Measurements from ENCODE around the gene DAAM2.

The DAAM2 gene

DNA sequence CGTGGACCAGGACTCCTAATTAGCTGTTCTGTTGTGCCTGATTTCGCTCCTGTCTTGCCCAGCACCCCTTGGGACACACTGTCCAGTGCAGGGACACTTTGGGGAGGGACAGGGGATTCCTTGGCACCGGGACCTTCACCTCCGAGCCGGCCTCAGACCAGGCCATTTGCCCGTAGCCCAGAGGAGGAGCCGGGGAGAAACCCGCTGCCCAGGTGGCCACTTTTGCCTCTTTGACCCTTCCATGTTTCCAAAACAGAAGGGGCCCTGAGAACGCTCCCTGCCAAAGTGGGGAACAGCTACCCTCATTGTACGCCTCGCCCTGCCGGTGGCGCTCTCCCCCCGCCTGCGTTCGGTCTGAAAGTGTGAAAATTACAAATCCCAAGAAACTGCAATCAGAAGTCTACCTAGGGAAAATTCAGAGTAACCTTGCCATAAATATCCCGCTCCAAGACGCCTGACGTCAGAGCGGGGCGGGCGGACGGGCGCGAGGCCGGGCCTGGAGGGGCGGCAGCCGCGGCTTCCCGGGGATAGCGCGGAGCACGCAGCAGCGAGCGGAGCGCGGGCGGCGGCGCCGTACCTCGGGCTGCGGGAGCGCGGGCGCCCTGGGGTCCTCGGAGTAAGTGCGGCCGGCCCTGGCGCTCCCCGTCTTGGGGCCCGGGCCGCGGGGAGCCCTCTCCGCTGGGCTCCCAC is at the start of gene DAAM2:
DAAM2 (plus strand) TSS at position 527 of the 690 bp plus-strand sequence. CDS start 63,927 bp downstream, outside the sequence.
- peak; percentile 51 for DNase-seq (ENCODE audit: low spot score)

DNA sequence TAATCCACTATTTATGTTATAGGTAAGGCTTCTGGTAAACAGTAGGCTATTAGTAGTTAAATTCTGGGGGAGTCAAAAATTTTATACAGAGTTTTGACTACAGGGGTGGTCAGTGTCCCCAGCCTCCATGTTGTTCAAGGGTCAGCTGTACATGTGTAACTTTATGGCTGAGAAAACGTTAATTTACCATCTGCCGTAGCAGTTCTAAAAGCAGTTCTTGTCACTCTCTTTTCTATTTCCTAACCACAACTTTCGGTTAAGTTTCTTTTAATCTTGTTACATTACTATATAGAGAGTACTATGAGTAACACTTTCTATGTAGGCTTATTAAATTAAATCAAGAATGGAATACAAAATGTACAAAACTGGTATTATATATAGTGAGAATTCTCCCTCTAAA is 45.4 kb upstream of the DAAM2 start:
- DNase-seq (ENCODE audit: low spot score): no peak

DNA sequence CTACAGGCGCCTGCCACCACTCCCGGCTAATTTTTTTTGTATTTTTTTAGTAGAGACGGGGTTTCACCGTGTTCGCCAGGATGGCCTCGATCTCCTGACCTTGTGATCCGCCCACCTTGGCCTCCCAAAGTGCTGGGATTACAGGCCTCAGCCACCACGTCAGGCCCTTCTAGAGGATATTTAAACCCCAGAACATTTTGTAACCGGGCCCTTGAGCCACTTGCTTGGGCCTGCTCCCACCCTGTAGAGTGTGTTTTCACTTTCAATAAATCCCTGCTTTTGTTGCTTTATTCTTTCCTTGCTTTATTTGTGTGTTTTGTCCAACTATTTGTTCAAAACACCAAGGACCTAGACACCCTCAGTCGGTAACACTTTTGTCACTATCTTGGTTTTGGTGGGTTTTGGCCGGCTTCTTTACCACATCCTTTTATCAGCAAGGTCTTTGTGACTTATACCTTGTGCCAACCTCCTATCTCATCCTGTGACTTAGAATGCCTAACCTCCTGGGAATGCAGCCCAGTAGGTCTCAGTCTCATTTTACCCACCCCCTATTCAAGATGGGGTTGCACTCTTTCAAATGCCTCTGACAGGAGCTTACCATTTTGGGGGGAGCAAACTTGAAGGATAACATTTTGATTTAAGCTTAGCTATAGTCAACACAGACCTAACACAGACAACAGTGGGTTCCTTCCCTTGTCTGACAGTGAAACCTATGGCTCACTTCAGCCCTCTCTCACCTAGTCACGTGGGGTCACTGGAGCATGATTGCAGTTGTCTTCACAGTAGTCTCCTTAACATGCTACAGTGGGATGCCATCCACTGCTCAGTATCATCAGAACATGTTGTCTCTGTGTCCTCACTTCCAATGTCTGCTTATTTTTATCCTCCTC is 39.1 kb upstream of the DAAM2 start:
- DNase-seq (ENCODE audit: low spot score): no peak

DNA sequence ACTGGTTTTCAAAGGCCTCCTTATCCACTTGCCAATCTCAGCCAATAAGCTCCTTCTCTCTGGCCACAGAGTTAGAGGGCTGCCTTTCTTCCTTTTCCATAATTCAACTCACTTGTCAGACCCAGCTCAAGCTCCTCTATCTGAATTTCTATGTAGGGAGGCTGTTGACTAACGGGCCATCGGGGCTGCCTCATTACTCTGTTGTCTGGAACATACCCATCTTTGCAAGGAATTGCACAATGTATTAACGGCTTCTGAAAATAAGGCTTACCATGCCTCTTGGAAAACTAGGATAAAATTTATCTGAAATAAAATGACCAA is 38.5 kb upstream of the DAAM2 start:
- peak; percentile 25 for DNase-seq (ENCODE audit: low spot score)

DNA sequence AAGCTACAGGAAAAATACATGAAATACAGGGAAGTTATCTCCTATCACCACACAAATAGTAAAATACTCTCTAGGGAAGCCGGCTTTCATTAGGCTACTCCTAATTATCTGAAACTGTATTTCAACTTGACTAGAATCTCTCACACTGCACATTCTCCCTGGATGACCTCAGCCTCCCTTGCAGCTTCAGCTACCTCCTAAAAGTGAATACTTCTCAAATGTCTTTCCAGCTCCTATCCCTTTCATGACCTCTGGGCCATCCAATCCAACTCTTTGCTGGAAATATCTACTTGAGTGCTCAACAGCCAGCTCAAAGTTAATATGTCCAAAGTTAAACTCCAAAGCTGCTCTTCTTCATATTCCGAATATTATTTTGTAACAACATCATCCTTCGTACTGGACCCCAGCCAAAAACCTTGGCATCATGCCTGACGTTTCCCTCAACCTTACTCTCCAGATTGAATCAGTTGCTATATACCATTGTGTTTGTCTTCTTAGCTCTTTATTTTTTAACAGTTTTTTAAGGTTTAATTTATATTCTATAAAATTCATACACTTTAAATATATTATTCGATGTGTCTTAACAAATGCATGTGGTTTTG is 37.6 kb upstream of the DAAM2 start:
- no peak for DNase-seq (ENCODE audit: low spot score)

DNA sequence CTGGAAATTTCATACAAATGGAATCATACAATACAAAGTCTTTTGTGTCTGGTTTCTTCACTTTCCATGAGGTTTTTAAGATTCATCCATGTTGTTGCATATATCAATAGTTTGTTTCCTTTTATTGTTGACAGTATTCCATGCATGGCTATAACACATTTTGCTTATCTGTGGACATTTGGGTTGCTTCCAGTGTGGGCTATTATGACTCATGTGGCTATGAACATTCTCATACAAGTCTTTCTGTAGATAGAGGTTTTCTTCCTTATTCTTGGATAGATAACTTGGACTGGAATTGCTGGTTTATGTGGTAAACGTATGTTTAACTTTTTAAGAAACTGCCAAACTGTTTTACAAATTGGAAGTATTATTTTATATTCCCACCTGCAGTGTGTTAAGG is 36.9 kb upstream of the DAAM2 start:
- DNase-seq (ENCODE audit: low spot score): no peak

DNA sequence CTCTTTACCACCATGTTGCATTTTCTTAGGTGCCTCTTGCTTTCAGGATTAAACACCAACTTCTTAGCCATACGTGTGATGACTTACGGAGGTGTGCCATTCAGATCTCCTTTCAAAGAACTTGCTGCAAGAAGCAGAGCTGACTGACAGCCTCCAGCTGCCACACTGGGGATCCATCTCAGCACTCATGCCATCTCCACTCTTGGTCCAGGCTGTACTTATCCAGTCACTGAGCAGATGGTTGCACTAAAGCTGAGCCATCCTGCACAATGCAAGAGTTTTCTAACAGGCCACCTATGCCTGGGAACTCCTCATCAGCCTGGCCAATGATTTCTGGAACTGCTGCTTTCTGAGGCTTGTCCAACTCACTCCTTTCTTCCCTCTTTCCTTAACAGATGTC is 35.6 kb upstream of the DAAM2 start:
- DNase-seq (ENCODE audit: low spot score): no peak

DNA sequence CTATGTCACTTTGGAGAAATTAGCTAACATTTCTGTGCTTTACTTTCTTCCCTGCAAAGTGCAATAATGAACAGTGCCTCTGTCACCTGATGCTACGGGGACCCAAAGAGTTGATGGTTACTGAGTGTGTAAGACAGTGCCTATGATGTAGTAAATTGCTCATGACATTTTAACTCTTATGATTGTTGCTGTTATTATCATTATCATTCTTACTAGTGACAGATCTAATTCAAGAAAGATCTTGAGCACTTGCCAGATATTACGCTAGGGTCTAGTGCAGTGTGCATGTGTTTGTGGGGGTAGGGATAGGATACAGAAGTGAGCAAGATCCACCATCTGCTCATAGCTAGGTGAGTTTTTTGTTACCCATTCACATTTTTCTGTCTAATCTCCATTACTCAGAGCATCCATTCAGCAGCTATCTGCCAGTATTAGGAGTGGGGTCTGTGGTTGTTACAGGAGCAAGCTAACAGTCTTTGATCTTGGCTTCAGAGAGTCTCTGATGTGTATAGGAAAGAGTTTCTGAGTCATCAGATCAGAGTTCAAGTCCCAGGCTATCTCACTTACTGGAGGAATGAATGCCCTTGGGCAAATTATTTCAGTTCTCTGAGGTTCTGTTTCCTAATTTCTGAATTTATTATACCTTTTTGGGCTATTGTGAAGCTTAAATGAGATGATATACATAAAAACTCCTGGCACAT is 33.1 kb upstream of the DAAM2 start:
- DNase-seq (ENCODE audit: low spot score): no peak

DNA sequence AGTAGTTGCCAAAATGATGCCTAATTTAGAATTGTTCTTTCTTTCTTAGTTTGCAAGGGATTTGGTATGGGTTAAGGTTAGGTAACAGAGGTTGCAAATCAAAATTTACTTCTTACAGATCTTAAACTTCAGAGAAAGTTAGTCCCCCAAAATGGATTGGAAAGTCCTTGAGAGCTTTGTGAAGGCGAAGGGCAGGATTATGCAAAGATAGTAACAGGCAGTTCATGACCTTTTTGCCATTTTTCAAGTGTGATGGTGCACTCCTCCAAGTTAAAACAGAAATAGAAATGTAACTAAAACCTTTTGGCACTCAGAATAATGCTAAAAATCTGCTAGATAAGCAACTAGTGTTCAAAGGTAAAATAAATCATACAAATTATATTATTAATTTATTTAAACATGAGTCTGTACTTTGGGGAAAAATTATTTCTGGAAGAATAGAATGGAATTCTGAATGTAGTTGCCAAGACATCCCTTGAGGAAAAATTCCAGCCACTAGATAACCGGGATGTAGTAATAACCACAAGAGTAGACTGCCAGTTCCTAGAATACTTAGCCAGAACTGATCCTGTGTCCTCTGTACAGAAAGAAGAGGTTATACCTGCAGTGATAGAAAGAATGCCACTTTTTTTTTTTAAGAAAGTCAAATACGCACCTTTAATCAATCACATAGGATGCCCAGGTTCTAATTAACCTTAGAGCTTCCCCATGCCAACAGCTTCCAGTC is 31.8 kb upstream of the DAAM2 start:
- DNase-seq (ENCODE audit: low spot score): no peak

DNA sequence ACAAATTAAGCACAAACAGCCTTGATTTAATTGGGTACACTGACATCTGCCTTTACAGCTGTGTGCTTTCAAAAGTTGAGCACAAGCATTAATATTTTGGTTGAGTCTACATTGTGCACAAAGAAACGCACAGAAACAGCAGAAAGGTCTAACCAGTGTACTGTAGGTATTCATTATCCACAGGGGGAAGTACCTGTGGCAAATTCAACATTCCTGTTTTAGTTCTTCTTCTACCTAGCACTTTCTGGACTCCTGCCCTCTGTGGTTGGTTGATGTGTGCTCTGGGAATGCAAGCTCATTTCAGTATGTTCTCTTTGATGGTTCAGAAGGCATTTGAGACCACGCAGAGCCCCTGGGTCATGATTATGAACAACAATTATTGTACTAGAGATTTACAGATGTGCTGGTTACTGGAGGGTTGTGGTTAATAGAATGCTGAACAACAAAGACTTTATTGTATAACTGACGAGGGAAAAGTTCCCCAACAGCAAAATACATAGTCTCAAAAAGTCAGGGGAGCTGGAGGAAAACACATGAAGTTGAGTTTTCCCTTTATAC is 26.6 kb upstream of the DAAM2 start:
- DNase-seq (ENCODE audit: low spot score): peak; percentile 59

DNA sequence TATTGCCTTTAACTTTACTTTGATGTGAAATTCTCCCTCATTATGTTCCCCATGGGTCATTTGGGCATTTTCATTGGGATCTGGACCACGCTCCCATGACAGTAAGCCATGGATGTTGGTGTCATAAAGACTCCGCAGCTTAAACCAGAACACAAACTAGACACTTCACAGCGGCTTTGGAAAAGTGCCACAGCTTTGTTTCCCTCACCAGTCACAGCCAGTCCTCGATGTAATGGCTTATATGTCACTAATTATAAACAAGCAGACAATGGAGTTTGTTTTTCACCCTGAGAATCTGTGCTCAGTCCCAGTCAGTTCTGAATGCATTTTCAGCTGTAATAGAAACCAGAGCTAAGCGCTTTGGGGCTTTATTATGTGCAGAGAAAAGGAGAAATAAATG is 23.2 kb upstream of the DAAM2 start:
- peak; percentile 95 for DNase-seq (ENCODE audit: low spot score)

DNA sequence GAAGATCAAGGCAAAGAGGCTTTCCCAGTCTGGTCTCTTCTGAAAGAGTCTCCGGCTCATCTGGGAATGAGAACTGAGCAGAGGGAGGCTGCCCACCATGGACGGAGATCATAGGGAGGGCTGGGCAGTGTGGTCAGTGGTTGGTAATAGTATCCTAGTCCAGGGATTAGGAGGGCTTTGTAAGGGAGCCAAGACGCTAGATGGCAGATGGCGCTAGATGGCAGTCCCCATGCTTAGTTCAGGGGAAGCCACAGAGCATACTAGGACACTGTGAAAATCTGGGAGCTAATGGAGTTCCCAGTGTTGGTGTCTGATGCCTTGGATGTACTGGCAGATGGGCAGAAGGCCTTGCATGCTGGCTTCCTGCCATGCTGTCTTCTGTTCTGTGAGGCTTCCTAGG is 21.7 kb upstream of the DAAM2 start:
- DNase-seq (ENCODE audit: low spot score): peak; percentile 84

DNA sequence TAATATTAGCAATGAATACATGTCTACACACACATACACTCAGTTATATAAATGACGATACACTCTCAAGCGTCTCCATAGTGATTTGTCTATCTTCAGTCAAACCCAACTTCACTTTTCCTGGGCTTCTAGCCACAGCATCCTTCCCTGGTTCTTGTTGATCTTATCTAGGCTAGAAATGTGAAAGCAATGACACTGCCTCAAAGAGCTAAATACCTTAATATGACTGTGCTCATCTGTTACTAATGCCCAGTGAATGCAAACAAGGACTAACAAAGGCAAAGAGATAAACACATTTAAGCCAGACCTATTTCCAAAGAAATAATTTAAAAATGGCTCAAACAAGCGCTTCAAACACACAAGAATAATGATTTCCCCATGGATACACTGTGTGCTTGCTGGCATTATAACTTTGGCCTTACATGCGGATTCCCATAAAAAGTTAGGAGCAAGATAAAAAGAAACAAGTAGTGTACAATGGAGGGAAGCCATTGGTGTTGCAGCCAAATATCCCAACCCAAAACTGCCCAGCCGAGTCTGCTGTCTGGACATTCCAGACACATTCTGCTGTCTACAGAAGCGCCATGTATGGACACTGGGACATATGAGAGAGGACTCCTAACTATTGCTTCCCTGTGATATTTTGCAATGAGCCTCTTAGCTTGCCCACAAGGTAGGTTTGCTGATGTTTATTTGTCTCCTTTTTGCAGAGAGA is 19.5 kb upstream of the DAAM2 start:
- no peak for DNase-seq (ENCODE audit: low spot score)

DNA sequence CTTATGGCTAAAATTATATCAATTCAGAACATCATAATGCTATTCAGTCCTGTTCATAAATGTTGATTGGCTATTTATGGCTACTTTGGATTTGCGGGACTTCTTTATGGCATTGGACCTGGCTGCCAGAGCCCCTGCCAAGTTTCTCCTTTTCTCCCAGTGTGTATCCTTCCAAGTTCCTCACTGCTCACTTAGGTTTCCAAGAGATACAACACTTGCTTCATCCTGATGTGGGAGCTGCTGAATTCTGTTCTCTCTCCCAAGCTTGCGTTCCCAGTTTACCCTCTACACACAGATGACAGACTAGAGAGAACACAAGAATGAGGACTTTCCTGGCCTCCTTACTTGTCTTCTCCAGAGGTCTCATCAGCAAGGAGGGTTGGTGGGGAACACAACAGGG is 18.4 kb upstream of the DAAM2 start:
- DNase-seq (ENCODE audit: low spot score): peak; percentile 31

DNA sequence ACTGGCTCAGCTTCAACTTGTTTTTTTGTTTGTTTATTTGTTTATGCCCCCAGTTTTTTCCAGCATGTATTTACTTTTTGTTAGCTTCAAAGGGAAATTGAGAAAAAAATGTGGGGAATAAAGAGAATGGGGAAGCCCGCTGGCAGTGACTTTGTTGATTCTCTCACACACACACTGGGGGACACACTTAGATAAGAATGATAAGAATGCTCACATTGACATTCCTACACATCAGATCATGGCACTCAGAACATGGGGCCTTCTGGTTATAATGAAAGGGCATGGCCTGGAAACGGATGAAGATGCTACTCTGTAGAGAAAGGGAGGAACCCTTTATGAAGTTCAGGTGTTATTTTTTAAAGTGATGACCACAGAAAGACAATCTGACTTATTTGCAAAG is 15.6 kb upstream of the DAAM2 start:
- DNase-seq (ENCODE audit: low spot score): no peak

DNA sequence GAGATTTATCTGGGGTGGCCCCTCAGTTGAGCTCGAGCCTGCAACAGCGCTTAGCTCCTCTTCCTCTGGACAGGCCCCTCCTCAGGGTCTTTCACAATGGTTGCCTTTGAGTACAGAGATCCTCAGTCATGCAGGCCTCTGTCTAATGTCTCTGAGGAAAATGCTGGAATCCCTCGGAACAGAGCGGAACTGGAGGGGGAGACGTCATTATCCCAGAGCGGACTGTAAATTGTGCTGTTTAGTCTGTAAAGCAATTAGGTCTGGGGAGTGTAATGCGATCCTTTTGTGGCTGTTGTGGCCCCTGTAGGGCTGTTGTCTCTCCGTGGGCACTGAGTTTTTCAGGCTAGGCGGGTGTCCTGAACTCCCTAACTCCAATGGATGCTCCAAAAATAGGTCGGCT is 15.0 kb upstream of the DAAM2 start:
- peak; percentile 52 for DNase-seq (ENCODE audit: low spot score)

DNA sequence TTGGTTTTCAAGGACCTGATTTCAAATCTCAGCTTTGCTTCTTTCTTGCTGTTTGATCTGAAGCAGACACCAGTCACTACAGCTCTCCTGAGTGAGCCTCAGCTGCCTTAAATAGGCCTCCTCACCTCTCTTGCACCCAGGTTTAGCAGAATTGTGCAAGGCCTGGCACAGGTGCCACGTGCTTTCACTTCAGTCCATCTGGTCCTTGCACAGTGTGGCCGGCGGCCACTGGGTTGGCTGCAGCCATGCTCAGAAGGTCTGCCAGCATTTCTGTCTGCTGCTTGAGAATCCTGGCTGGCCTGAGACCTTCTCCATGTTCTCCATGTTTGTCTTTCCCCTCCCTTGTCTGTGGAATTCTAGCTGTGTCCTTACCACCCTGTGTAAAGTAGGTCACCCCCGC is 14.5 kb upstream of the DAAM2 start:
- peak; percentile 25 for DNase-seq (ENCODE audit: low spot score)

DNA sequence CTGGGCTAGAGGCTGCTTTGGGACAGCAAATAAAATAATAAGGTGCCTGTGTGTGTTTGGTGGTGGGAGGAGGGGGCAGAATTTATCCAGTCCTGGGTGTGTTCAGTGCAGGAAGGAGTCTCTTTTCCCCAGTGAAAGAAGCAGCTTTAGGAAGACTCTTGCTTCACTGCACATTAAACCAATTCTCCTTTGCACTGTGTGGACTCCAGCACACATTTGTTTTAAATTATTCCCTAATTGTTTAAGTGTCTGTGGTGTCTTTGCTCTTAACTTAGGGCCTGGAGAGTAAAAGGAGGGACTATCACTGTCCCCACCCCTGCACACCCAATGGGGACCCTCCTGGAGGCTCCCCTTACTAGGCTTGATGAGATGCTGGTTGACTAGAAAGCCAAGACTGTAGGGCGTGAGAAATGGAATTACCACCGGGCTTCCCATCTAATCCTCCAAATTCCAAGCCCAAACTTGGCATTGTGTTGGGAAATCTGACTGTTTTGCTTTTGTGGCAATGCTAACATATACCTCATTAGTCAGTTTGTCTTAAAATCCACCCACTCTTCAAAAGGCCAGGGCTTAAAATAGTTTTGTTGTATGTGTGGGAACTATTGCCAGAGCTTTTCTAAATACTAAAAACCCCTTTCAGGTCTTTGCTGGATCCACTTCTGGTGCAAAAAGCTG is 13.5 kb upstream of the DAAM2 start:
- DNase-seq (ENCODE audit: low spot score): no peak

DNA sequence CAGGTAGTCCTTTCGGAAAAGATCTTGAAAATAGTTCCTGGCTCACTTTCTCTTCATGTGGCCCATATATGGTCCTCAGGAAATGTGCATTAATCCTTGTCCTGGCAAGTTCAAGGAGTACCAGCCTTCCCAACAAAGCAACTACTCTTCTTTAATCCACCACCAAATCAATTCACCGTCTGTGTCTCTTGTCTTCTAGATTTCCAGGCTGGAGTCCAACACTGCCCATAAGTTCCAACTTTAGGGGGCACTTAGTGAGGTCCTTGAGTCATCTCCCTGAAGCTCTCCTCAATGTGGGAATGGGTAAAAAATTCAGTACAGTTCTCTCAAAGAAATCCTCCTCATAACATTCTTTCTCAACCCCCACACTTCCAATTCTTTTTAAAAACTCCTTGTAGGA is 6.9 kb upstream of the DAAM2 start:
- DNase-seq (ENCODE audit: low spot score): no peak

DNA sequence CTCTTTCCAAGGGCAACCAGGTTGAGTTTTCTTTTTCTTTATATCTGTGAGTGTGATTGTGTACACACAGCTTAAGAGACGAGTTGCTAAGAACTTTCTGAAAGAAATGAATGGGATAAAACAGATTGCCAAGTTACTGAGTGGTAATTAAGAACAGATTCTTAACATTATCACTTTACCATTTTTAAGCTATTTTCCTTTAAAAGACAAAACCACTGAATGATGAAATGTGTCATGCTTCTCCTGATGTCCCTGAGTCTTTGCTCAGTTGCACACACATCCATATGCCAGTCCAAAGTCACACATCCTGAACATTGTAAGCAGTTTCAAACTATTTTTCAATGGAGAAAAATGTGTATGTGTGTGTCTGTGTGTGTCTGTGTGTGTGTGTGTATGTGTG is 5.5 kb upstream of the DAAM2 start:
- no peak for DNase-seq (ENCODE audit: low spot score)

All from pons (tissue), 1 donor.